Measurements from ENCODE around the gene SETBP1.

DNA sequence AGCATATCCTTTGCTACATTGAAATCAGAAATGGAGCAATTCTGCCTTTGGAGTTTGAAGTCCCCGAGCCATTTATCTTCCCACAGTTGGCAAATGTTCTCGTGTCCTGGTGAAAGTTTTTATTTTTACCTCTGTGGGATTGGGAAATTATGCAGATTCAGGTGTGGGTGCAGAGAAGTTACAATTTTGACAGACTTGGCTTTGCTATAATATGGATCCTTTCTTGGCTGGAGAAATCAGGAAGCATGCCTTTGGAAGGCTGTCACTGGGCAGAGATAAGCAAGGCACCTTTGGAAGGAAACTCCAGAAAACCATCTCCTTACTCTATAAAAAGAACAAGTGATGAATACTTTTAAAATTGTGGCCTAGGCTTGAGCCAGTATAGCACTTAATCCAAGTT, 278.3 kb downstream of the SETBP1 start:
- TF ChIP-seq YY1 (IDR thresholded peaks at IDR 0.05; ENCODE audit: insufficient read depth, insufficient read length) (no peak), ZNF274 (IDR thresholded peaks at IDR 0.05; ENCODE audit: low read depth, low read length) (no peak), SUZ12 (IDR thresholded peaks at IDR 0.05; ENCODE audit: extremely low read depth, insufficient read depth, insufficient read length) (no peak)
